ENCODE data around the gene CLN5.
"Not testable (repeated sequence)": the region's sequence is repeated elsewhere in the genome, so short reads cannot be mapped to it uniquely, and the experiment has no call there.

The CLN5 gene

GRCh38 chr13:76994281-76994680 lies 2.4 kb downstream of the CLN5 start:
- H3K27me3 ChIP-seq (ENCODE audit: control insufficient read depth, insufficient read depth, low read length) = no peaks in the 10 kb centered on the region
- no peak for DNase-seq (ENCODE audit: low read depth, low spot score)
- no peaks in the 10 kb centered on the region for H3K9me3 ChIP-seq (ENCODE audit: control insufficient read depth, insufficient read depth, low read length)
- WGBS (ENCODE audit: insufficient coverage, insufficient read length) = 100% methylated on average over 1 of the region's 3 CpGs
- H3K36me3 ChIP-seq (ENCODE audit: control insufficient read depth, insufficient read depth, low read length) = no peaks in the 10 kb centered on the region
- H3K4me1 ChIP-seq (ENCODE audit: control insufficient read depth, insufficient read depth, low read length) = 0 out of 2 replicates have a peak, but pooled peaks cover 2% of the 10 kb centered on the region
- no peak overlapping the region for H3K27ac ChIP-seq (ENCODE audit: low read length)
- H3K4me3 ChIP-seq (ENCODE audit: low read length) = no peak overlapping the region

GRCh38 chr13:77000475-77000874 lies 8.6 kb downstream of the CLN5 start:
- Histone ChIP-seq H3K27me3 (ENCODE audit: control insufficient read depth, insufficient read depth, low read length) (no peaks in the 10 kb centered on the region), H3K4me3 (ENCODE audit: low read length) (no peak overlapping the region), H3K27ac (ENCODE audit: low read length) (no peak overlapping the region), H3K9me3 (ENCODE audit: control insufficient read depth, insufficient read depth, low read length) (no peaks in the 10 kb centered on the region), H3K4me1 (ENCODE audit: control insufficient read depth, insufficient read depth, low read length) (no peaks in the 10 kb centered on the region), H3K36me3 (ENCODE audit: control insufficient read depth, insufficient read depth, low read length) (no peaks in the 10 kb centered on the region)
- no CpG with 5 or more reads among the region's 1 CpG for WGBS (ENCODE audit: insufficient coverage, insufficient read length)
- no peak for DNase-seq (ENCODE audit: low read depth, low spot score)

- Histone ChIP-seq H3K4me3 (ENCODE audit: low read length) (no peak overlapping the region), H3K27me3 (ENCODE audit: control insufficient read depth, insufficient read depth, low read length) (no peaks in the 10 kb centered on the region), H3K27ac (ENCODE audit: low read length) (no peak overlapping the region), H3K9me3 (ENCODE audit: control insufficient read depth, insufficient read depth, low read length) (no peaks in the 10 kb centered on the region), H3K4me1 (ENCODE audit: control insufficient read depth, insufficient read depth, low read length) (no peaks in the 10 kb centered on the region), H3K36me3 (ENCODE audit: control insufficient read depth, insufficient read depth, low read length) (no peaks in the 10 kb centered on the region)
- no CpG with 5 or more reads among the region's 4 CpGs for WGBS (ENCODE audit: insufficient coverage, insufficient read length)
- no peak for DNase-seq (ENCODE audit: low read depth, low spot score)
These were observed 9.7 kb downstream of the CLN5 start for GRCh38 chr13:77001540-77001939.

- no CpG with 5 or more reads among the region's 4 CpGs for WGBS (ENCODE audit: insufficient coverage, insufficient read length)
- no peaks in the 10 kb centered on the region for H3K36me3 ChIP-seq (ENCODE audit: control insufficient read depth, insufficient read depth, low read length)
These were observed 10.2 kb downstream of the CLN5 start for GRCh38 chr13:77001963-77002587.

DNA sequence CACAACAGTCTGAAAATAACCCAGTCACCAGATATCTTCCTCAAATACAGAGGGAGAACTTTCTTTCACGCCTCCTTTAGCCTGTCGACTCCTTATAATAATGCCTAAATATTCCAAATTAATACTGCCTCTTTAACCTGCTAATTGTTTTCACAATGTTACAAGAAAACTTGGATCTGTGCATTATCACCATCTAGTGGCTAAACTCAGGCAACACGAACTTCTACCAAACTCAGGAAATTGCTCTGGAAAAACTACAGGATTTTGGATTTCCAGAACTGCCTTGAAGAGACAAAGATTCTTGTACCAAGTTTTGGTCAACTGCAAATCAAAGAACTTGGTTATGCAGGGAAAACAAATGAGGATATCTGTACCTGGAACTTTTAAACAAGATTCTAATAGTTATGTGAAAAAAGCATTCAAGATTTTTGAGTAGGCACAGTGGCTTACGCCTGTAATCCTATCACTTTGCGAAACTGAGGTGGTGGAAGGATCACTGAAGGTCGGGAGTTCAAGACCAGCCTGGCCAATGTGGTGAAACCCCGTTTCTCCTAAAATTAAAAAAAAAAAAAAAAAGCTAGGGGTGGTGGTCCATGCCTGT lies 10.8 kb downstream of the CLN5 start:
- Histone ChIP-seq H3K4me1 (ENCODE audit: control insufficient read depth, insufficient read depth, low read length) (no peaks in the 10 kb centered on the region), H3K9me3 (ENCODE audit: control insufficient read depth, insufficient read depth, low read length) (no peaks in the 10 kb centered on the region), H3K27ac (ENCODE audit: low read length) (no peak overlapping the region), H3K36me3 (ENCODE audit: control insufficient read depth, insufficient read depth, low read length) (no peaks in the 10 kb centered on the region; the same call in 1 of the 2 replicates), H3K27me3 (ENCODE audit: control insufficient read depth, insufficient read depth, low read length) (no peaks in the 10 kb centered on the region), H3K4me3 (ENCODE audit: low read length) (no peak overlapping the region)
- no CpG with 5 or more reads among the region's 7 CpGs for WGBS (ENCODE audit: insufficient coverage, insufficient read length)
- DNase-seq (ENCODE audit: low read depth, low spot score) = no peak

More at GRCh38 chr13:77001963-77002587, 10.2 kb downstream of the CLN5 start:
- Histone ChIP-seq H3K9me3 (ENCODE audit: control insufficient read depth, insufficient read depth, low read length) (no peaks in the 10 kb centered on the region), H3K4me3 (ENCODE audit: low read length) (no peak overlapping the region), H3K27ac (ENCODE audit: low read length) (no peak overlapping the region), H3K4me1 (ENCODE audit: control insufficient read depth, insufficient read depth, low read length) (no peaks in the 10 kb centered on the region), H3K27me3 (ENCODE audit: control insufficient read depth, insufficient read depth, low read length) (no peaks in the 10 kb centered on the region)
- no peak for DNase-seq (ENCODE audit: low read depth, low spot score)

GRCh38 chr13:77008337-77008736 lies 16.5 kb downstream of the CLN5 start:
- not testable (repeated sequence) for H3K4me3 ChIP-seq (ENCODE audit: low read length); H3K27me3 ChIP-seq (ENCODE audit: control insufficient read depth, insufficient read depth, low read length); H3K36me3 ChIP-seq (ENCODE audit: control insufficient read depth, insufficient read depth, low read length); H3K4me1 ChIP-seq (ENCODE audit: control insufficient read depth, insufficient read depth, low read length); H3K9me3 ChIP-seq (ENCODE audit: control insufficient read depth, insufficient read depth, low read length); DNase-seq (ENCODE audit: low read depth, low spot score); H3K27ac ChIP-seq (ENCODE audit: low read length)
- no CpG with 5 or more reads among the region's 4 CpGs for WGBS (ENCODE audit: insufficient coverage, insufficient read length)

- Histone ChIP-seq H3K4me3 (ENCODE audit: low read length) (no peak overlapping the region), H3K36me3 (ENCODE audit: control insufficient read depth, insufficient read depth, low read length) (no peaks in the 10 kb centered on the region; the same call in 1 of the 2 replicates), H3K27me3 (ENCODE audit: control insufficient read depth, insufficient read depth, low read length) (no peaks in the 10 kb centered on the region), H3K4me1 (ENCODE audit: control insufficient read depth, insufficient read depth, low read length) (no peaks in the 10 kb centered on the region), H3K9me3 (ENCODE audit: control insufficient read depth, insufficient read depth, low read length) (no peaks in the 10 kb centered on the region), H3K27ac (ENCODE audit: low read length) (no peak overlapping the region)
- no peak for DNase-seq (ENCODE audit: low read depth, low spot score)
- WGBS (ENCODE audit: insufficient coverage, insufficient read length) = no CpG with 5 or more reads among the region's 2 CpGs
These were observed 17.1 kb downstream of the CLN5 start for GRCh38 chr13:77009011-77009410.

DNA sequence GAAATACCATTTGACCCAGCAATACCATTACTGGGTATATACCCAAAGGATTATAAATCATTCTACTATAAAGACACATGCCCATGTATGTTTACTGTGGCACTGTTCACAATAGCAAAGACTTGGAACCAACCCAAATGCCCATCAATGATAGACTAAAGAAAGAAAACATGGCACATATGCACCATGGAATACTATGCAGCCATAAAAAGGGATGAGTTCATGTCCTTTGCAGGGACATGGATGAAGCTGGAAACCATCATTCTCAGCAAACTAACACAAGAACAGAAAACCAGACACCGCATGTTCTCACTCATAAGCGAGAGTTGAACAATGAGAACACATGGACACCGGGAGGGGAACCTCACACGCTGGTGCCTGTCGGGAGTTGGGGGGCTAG lies 17.8 kb downstream of the CLN5 start:
- DNase-seq (ENCODE audit: low read depth, low spot score); H3K36me3 ChIP-seq (ENCODE audit: control insufficient read depth, insufficient read depth, low read length); H3K27ac ChIP-seq (ENCODE audit: low read length); H3K4me1 ChIP-seq (ENCODE audit: control insufficient read depth, insufficient read depth, low read length); H3K27me3 ChIP-seq (ENCODE audit: control insufficient read depth, insufficient read depth, low read length); H3K4me3 ChIP-seq (ENCODE audit: low read length); H3K9me3 ChIP-seq (ENCODE audit: control insufficient read depth, insufficient read depth, low read length): not testable (repeated sequence)
- WGBS (ENCODE audit: insufficient coverage, insufficient read length) = no CpG with 5 or more reads among the region's 5 CpGs

- no peaks in the 10 kb centered on the region for H3K27me3 ChIP-seq (ENCODE audit: control insufficient read depth, insufficient read depth, low read length)
- no peak overlapping the region for H3K27ac ChIP-seq (ENCODE audit: low read length)
- DNase-seq (ENCODE audit: low read depth, low spot score) = no peak
- no peaks in the 10 kb centered on the region for H3K4me1 ChIP-seq (ENCODE audit: control insufficient read depth, insufficient read depth, low read length)
- no peaks in the 10 kb centered on the region; the same call in 1 of the 2 replicates for H3K36me3 ChIP-seq (ENCODE audit: control insufficient read depth, insufficient read depth, low read length)
- H3K9me3 ChIP-seq (ENCODE audit: control insufficient read depth, insufficient read depth, low read length) = no peaks in the 10 kb centered on the region
- WGBS (ENCODE audit: insufficient coverage, insufficient read length) = no CpG with 5 or more reads among the region's 2 CpGs
- no peak overlapping the region for H3K4me3 ChIP-seq (ENCODE audit: low read length)
These were observed 22.1 kb downstream of the CLN5 start for GRCh38 chr13:77013853-77014542.

GRCh38 chr13:77014906-77015685 lies 23.2 kb downstream of the CLN5 start:
- H3K36me3 ChIP-seq (ENCODE audit: control insufficient read depth, insufficient read depth, low read length) = no peaks in the 10 kb centered on the region; the same call in 1 of the 2 replicates
- H3K9me3 ChIP-seq (ENCODE audit: control insufficient read depth, insufficient read depth, low read length) = no peaks in the 10 kb centered on the region
- no peak overlapping the region for H3K27ac ChIP-seq (ENCODE audit: low read length)
- no peaks in the 10 kb centered on the region for H3K27me3 ChIP-seq (ENCODE audit: control insufficient read depth, insufficient read depth, low read length)
- no peak for DNase-seq (ENCODE audit: low read depth, low spot score)
- H3K4me1 ChIP-seq (ENCODE audit: control insufficient read depth, insufficient read depth, low read length) = no peaks in the 10 kb centered on the region
- no CpG with 5 or more reads among the region's 2 CpGs for WGBS (ENCODE audit: insufficient coverage, insufficient read length)
- H3K4me3 ChIP-seq (ENCODE audit: low read length) = no peak overlapping the region

All from iPS DF 6.9 (cell line).